Loucy (cell line): ENCODE data around the gene SMIM23.

Experiments
- CTCF ChIP-seq: fragments of 200-600 bp; sonication (generic); conservative IDR thresholded peaks from 2 replicates; pipeline ENCODE4 v1.5.1; 2014; ENCODE audit warnings: mild to moderate bottlenecking, antibody characterized with exemption, low read length
- EZH2phosphoT487 ChIP-seq: fragments of 200-600 bp; IDR thresholded peaks from 2 replicates; pipeline ENCODE4 v1.6.1; 2018; ENCODE audit warnings: antibody characterized with exemption, mild to moderate bottlenecking, moderate library complexity, borderline replicate concordance

- TF ChIP-seq EZH2phosphoT487: no peak
- TF ChIP-seq CTCF: no peak
These were observed 25.8 kb upstream of the SMIM23 start for GRCh38 chr5:171759777-171760176.
